Fibroblast of lung (primary cell): ENCODE results near the gene CASR.

Experiments used
- CTCF ChIP-seq, 2 donors: IDR thresholded peaks in 1 of 2; conservative IDR thresholded peaks in 1 of 2; 1 replicate in 1 of 2; 2 replicates in 1 of 2; pipeline ENCODE4 v1.5.1; 2011 to 2012; ENCODE audit warnings: low read length in 2 of 2, control low read depth in 1 of 2, inconsistent platforms in 1 of 2, low read depth in 1 of 2, mild to moderate bottlenecking in 1 of 2
- EZH2 ChIP-seq: IDR thresholded peaks from 2 replicates; pipeline ENCODE4 v1.5.1; 2012; ENCODE audit warnings: low read length, control low read depth, mild to moderate bottlenecking; ENCODE audit errors: missing control alignments

GRCh38 chr3:122324871-122325323 lies 141.4 kb downstream of the CASR start, which contains the start of gene CSTA:
- TF ChIP-seq CTCF (conservative IDR thresholded peaks at IDR 0.05 in 1 of 2, IDR thresholded peaks at IDR 0.05 in 1 of 2; ENCODE audit: low read depth in 1 of 2, low read length in 2 of 2) (no peak), EZH2 (no peak)
